Measurements from ENCODE around the gene FBRSL1. TPM values are rescaled to one million over a fixed set of nuclear protein-coding genes. Genes with fewer than 3 reads are reported as not detected.
"Not testable (repeated sequence)": the region's sequence is repeated elsewhere in the genome, so short reads cannot be mapped to it uniquely, and the experiment has no call there.

The FBRSL1 gene
- total RNA-seq, 1 donor from 2014 or later = 96.1 TPM

DNA sequence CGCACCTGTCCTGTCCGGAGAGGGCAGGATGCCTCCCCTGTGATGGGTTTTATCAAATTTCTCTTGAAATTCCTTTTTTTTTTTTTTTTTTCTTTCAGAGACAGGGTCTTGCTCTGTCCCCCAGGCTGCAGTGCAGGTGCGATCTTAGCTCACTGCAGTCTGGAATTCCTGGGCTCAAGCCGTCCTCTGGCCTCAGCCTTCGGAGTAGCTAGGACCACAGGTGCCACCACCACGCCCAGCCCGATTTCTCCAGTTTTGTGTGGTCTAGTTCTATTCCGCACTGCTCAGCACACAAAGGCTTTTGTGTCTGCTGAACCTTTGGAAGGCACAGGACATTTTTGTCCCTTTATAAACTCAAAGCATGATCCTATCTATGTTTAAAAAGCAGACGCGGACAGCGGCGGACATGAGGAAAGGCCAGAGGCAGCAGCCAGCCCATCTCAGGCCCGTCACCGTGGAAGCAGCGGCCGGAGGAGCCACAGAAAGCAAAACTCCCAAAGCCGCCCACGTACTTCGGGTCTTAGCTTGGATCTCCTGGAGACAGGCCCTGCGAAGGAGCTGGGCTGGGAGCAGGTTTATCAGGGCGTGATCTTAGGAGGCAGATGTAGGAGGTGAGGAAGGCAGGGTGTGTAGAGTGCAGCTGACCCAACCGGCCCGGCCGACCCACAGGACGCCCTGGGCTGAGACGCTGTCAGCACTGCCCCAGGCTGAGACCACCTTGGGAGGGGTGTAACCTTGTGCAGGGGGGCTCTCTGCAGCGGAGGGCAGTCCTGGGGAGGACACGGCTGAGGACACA, 30.9 kb upstream of the FBRSL1 start:
- H3K4me3 Mint-ChIP-seq = no peak overlapping the region
- peaks cover 13% of the 10 kb centered on the region for H3K9me3 Mint-ChIP-seq
- H3K4me1 Mint-ChIP-seq = peaks cover 5% of the 10 kb centered on the region
- H3K27me3 Mint-ChIP-seq = no peaks in the 10 kb centered on the region
- H3K36me3 Mint-ChIP-seq (ENCODE audit: low read depth) = no peaks in the 10 kb centered on the region
- intact Hi-C loops (cut with micrococcal nuclease) = no loop called here
- no peak for DNase-seq
- H3K27ac Mint-ChIP-seq = no peak overlapping the region

DNA sequence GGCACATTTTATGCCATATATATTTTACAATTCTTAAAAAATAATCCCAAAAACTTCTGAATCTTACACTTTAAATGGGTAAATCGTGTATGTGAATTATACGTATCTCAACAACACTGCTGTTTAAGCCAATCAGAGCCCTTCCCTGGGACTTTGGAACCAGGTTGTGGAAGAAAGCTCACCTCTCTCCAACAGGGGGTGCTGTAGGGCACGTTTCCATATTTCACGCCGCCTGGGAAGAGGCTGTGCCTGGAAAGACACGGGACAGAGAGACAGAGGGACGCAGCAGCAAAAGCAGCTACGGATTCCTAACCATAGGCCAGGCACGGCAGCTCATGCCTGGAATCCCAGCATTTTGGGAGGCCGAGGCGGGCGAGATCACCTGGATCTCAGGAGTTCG, 29.4 kb upstream of the FBRSL1 start:
- H3K36me3 Mint-ChIP-seq (ENCODE audit: low read depth) = no peaks in the 10 kb centered on the region
- no peak overlapping the region for H3K4me3 Mint-ChIP-seq
- H3K4me1 Mint-ChIP-seq = peaks cover 2% of the 10 kb centered on the region
- DNase-seq = no peak
- H3K9me3 Mint-ChIP-seq = peaks cover 10% of the 10 kb centered on the region
- intact Hi-C loops (cut with micrococcal nuclease) = no loop called here
- H3K27me3 Mint-ChIP-seq = no peaks in the 10 kb centered on the region
- H3K27ac Mint-ChIP-seq = no peak overlapping the region

DNA sequence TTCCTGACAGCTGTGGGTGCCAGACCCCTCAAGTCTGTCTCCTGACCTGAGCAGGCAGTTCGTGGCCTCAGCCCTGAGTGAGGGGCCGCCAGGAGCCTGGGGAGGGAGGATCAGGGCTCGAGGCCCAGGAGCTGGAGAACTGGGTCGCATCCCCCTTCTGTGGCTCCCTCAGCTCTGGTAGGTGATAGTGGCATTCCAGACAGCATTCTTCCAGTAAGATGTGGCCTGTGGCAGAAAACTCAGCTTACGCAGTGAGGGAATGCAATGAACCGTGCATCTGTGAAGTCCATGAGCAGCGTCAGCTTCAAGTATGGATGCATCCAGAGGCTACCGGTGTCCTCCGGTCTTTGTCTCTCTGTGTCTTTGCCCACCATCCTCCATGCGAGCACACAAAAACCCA, 28.4 kb upstream of the FBRSL1 start:
- no peak overlapping the region for H3K4me3 Mint-ChIP-seq
- no peaks in the 10 kb centered on the region for H3K36me3 Mint-ChIP-seq (ENCODE audit: low read depth)
- H3K27ac Mint-ChIP-seq = no peak overlapping the region
- intact Hi-C loops (cut with micrococcal nuclease) = no loop called here
- H3K4me1 Mint-ChIP-seq = peaks cover 2% of the 10 kb centered on the region
- H3K27me3 Mint-ChIP-seq = no peaks in the 10 kb centered on the region
- DNase-seq = no peak
- H3K9me3 Mint-ChIP-seq = peaks cover 4% of the 10 kb centered on the region

DNA sequence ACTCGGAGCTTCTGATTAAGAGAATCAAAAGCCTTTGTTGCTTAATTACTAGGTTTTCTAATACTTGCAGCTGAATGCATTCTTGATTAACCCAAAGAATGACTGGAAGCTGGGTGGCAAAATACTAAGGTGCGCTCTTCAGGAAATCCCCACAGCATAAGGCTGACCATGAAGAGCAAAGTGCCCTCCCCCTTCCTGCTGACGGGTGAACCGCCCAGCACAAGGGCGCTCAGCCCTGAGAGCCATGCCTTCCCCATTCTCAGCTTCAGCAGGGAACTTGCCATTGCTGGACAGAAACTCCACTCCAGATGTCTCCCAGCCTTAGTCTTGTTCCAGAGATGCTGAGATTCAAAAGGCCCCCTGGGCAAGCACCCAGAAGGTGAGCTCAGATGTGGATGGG, 27.2 kb upstream of the FBRSL1 start:
- Mint-ChIP-seq H3K9me3 (peaks cover 4% of the 10 kb centered on the region), H3K4me3 (no peak overlapping the region), H3K27ac (no peak overlapping the region), H3K4me1 (peaks cover 2% of the 10 kb centered on the region), H3K27me3 (peaks cover under 1% of the 10 kb centered on the region), H3K36me3 (ENCODE audit: low read depth) (no peaks in the 10 kb centered on the region)
- intact Hi-C loops (cut with micrococcal nuclease) = no loop called here
- no peak for DNase-seq

DNA sequence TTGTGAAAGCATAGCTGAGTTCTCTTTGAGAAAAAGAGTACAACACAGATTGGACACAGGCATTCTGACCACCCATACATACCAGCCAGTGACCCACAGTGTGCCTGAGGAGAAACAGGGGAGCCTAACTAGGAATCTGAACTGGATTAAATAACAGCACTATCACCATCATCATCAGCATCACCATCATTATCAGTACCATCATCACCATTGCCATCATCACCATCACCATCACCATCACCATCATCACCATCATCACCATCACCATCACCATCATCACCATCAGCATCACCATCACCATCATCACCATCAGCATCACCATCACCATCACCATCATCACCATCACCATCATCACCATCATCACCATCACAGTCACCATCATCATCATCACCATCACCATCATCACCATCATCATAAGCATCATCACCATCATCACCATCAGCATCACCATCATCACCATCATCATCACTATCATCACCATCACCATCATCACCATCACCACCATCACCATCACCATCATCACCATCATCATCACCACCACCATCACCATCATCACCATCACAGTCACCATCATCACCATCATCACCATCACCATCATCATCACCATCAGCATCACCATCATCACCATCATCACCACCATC, 26.5 kb upstream of the FBRSL1 start:
- H3K27ac Mint-ChIP-seq; H3K4me3 Mint-ChIP-seq; H3K4me1 Mint-ChIP-seq; H3K9me3 Mint-ChIP-seq; H3K36me3 Mint-ChIP-seq (ENCODE audit: low read depth); H3K27me3 Mint-ChIP-seq; intact Hi-C loops (cut with micrococcal nuclease); DNase-seq: not testable (repeated sequence)

DNA sequence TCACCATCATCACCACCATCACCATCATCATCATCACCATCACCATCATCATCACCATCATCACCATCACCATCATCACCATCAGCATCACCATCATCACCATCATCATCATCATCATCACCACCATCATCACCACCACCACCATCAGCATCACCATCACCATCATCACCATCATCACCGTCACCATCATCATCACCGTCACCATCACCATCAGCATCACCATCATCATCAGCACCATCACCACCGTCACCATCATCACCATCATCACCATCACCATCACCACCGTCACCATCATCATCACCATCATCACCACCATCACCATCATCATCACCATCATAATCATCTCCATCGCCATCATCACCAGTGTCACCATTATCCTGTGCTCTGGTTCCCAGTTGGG, 25.6 kb upstream of the FBRSL1 start:
- DNase-seq; H3K27ac Mint-ChIP-seq; H3K36me3 Mint-ChIP-seq (ENCODE audit: low read depth); H3K4me3 Mint-ChIP-seq; H3K9me3 Mint-ChIP-seq; H3K27me3 Mint-ChIP-seq; intact Hi-C loops (cut with micrococcal nuclease); H3K4me1 Mint-ChIP-seq: not testable (repeated sequence)

DNA sequence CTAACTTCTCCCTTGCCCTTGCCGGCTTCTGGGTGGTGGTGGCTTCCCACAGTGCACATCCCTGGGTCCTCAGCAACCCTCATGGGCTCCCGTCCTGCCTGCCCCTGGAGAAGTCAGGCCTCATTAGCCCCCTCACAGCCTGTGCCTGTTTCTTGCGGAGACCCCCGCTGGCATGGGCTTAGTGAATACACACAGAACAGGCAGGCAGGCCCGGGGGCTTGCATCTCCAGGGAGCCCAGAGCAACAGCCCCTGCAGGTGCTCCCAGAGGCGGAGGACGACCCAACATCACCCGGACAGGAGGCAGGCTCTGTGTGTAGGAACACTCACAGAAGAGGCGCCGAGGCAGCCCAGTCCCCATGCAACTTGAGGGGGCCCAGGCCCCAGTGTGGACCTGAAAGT, 25.1 kb upstream of the FBRSL1 start:
- H3K4me3 Mint-ChIP-seq = no peak overlapping the region
- peaks cover 4% of the 10 kb centered on the region for H3K9me3 Mint-ChIP-seq
- no peaks in the 10 kb centered on the region for H3K36me3 Mint-ChIP-seq (ENCODE audit: low read depth)
- H3K27me3 Mint-ChIP-seq = peaks cover 10% of the 10 kb centered on the region
- no peak for DNase-seq
- intact Hi-C loops (cut with micrococcal nuclease) = no loop called here
- H3K4me1 Mint-ChIP-seq = peaks cover 11% of the 10 kb centered on the region
- H3K27ac Mint-ChIP-seq = no peak overlapping the region

DNA sequence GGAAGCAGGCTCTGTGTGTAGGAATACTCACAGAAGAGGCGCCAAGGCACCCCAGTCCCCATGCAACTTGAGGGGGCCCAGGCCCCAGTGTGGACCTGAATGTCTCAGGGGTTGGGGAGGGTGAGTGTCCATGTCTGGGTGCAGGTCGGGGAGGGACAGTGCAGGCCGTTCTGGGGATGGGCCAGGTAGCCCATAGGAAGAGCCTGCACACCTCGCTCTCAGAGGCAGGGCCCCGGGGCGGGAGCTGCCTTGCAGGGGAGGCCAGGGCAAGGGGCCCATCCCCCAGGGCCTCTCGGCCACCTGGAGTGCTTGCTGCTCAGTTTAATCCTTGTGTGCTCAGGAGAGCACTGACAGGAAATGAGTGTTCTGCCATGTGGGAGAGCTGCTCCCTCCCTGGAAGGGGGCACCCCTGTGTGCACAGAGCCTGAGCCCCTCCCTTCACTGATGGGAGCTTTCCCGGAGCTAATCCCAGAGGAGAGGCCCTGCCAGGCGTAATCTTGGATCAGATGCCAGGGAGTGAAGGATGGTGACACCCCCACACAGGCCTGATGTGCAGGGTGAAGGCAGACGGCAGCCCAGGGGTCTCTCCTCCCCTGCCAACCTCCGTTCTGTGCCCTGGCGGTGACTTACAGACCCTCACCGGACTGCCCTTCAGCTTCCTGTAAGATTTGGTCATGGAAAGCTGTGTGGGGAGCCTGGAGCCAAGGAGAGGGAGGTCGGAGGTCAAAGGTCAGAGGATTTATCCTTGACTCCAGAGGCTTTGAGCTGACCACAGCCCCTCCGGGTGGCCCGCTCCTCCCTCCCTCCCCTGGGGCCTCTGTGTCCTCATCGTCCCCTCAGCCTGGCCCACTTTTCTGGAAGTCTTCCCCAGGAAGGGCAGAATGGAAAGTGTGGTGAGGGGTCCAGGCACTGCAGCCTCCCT, 24.4 kb upstream of the FBRSL1 start:
- intact Hi-C loops (cut with micrococcal nuclease) = no loop called here
- peaks cover 14% of the 10 kb centered on the region for H3K4me1 Mint-ChIP-seq
- no peaks in the 10 kb centered on the region for H3K36me3 Mint-ChIP-seq (ENCODE audit: low read depth)
- H3K27me3 Mint-ChIP-seq = peaks cover 13% of the 10 kb centered on the region
- H3K9me3 Mint-ChIP-seq = peaks cover 4% of the 10 kb centered on the region
- no peak overlapping the region for H3K27ac Mint-ChIP-seq
- H3K4me3 Mint-ChIP-seq = no peak overlapping the region
- DNase-seq = no peak

DNA sequence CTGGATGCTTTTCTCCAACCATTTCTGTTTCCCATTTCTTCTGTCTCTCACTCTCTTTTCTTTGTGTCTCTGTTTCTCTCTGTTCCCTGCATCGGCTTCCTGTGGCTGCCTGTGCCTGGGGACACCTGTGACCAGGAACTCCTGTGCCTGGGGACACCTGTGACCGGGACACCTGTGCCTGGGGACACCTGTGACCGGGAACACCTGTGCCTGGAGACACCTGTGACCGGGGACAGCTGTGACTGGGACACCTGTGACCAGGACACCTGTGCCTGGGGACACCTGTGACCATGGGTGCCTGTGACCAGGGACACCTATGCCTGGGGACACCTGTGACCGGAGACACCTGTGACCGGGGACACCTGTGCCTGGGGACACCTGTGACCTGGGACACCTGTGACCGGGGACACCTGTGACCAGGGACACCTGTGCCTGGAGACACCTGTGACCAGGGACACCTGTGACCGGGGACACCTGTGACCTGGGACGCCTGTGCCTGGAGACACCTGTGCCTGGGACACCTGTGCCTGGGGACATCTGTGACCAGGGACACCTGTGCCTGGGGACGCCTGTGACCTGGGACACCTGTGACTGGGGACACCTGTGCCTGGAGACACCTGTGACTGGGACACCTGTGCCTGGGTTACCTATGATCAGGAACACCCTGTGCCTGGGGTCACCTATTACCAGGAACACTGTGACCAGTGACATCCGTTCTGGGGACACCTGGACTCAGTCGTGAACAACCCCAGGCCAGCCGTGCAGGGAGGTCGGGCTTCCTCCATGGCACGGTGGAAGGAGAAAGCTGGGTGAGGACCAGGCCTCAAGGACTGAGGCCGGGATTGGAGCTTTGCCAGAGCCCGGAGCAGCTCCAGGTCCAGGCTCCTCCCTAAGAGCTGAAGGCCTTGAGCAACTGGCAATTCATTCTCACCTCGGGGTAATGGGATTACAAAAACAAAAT, 23.4 kb upstream of the FBRSL1 start:
- peaks cover 4% of the 10 kb centered on the region for H3K9me3 Mint-ChIP-seq
- H3K4me3 Mint-ChIP-seq = no peak overlapping the region
- H3K36me3 Mint-ChIP-seq (ENCODE audit: low read depth) = no peaks in the 10 kb centered on the region
- H3K27me3 Mint-ChIP-seq = peaks cover 17% of the 10 kb centered on the region
- DNase-seq = no peak
- peaks cover 17% of the 10 kb centered on the region for H3K4me1 Mint-ChIP-seq
- intact Hi-C loops (cut with micrococcal nuclease) = no loop called here
- no peak overlapping the region for H3K27ac Mint-ChIP-seq

DNA sequence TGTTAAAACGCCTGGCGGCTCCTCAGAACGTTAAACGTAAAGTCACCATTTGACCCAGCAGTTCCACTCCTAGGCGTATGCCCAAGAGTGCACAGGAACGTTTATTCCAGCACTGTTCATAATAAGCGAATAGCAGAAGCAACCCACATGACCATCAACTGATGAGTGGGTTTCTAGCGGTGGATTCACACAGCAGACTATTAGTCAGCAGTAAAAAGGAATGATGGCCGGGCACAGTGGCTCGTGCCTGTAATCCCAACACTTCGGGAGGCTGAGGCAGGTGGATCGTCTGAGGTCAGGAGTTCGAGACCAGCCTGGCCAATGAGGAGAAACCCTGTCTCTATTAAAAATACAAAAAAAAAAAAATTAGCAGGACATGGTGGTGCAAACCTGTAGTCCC, 22.4 kb upstream of the FBRSL1 start:
- Mint-ChIP-seq H3K4me1 (peaks cover 18% of the 10 kb centered on the region), H3K27me3 (peaks cover 19% of the 10 kb centered on the region), H3K4me3 (no peak overlapping the region), H3K9me3 (peaks cover under 1% of the 10 kb centered on the region), H3K27ac (no peak overlapping the region), H3K36me3 (ENCODE audit: low read depth) (no peaks in the 10 kb centered on the region)
- DNase-seq = no peak
- intact Hi-C loops (cut with micrococcal nuclease) = no loop called here

DNA sequence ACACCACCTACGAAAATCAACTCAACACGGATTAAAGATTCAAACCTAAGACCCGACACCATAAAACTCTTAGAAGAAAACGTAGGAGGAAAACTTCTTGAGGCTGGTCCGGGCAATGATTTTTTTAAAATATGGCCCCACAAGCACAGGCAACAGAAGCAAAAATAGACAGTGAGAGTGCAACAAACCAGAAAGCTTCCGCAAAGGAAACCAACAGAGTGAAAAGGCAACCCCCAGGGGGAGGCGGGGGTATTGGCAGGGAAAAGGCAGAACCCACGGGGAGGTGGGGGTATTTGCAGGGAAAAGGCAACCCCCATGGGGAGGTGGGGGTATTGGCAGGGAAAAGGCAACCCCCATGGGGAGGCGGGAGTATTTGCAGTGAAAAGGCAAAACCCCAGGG, 20.5 kb upstream of the FBRSL1 start:
- H3K27ac Mint-ChIP-seq = peak overlapping the region; percentile 62
- H3K9me3 Mint-ChIP-seq = no peaks in the 10 kb centered on the region
- DNase-seq = no peak
- H3K4me1 Mint-ChIP-seq = peaks cover 18% of the 10 kb centered on the region
- H3K4me3 Mint-ChIP-seq = peak overlapping the region; percentile 53
- peaks cover 19% of the 10 kb centered on the region for H3K27me3 Mint-ChIP-seq
- intact Hi-C loops (cut with micrococcal nuclease) = no loop called here
- H3K36me3 Mint-ChIP-seq (ENCODE audit: low read depth) = no peaks in the 10 kb centered on the region

DNA sequence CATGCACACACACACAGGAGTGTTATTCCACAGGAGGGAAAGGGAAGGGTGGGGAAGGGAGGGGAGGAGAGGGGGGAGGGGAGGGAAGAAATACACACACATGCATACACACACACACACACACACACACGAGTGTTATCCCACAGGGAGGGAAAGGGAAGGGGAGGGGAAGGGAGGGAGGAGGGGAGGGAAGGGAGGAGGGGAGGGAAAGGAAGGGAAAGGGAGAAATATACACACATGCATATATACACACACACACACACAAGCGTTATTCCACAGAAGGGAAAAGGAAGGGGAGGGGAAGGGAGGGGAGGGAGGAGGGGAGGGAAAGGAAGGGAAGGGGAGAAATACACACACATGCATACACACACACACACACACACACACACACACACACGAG, 19.6 kb upstream of the FBRSL1 start:
- DNase-seq = no peak
- Mint-ChIP-seq H3K27ac (no peak overlapping the region), H3K4me1 (peaks cover 19% of the 10 kb centered on the region), H3K27me3 (peaks cover 19% of the 10 kb centered on the region), H3K9me3 (no peaks in the 10 kb centered on the region), H3K4me3 (no peak overlapping the region), H3K36me3 (ENCODE audit: low read depth) (no peaks in the 10 kb centered on the region)
- intact Hi-C loops (cut with micrococcal nuclease) = no loop called here

Data from activated CD4-positive, alpha-beta T cell treated with anti-CD3 and anti-CD28 coated beads, Interleukin-2, amount 10 ng/mL, durations not matched to agents 24 days and 14 days (primary cell).